Dendritic cell treated with granulocyte-macrophage colony-stimulating factor and Interleukin-4, amounts not matched to agents 40 ng/mL and 50 ng/mL, for 4 days (primary cell): ENCODE results near the gene KCNC4.
A peak's percentile ranks its signal among the peaks of the same experiment; 100 is the strongest.

Experiments
- H3K27ac Mint-ChIP-seq: one replicate; pipeline ENCODE4 v1.8.0; 2022; ENCODE audit warnings: mild to moderate bottlenecking, mixed read lengths
- H3K27me3 Mint-ChIP-seq: one replicate; pipeline ENCODE4 v1.8.0; 2022; ENCODE audit warnings: mild to moderate bottlenecking, mixed read lengths
- H3K36me3 Mint-ChIP-seq: one replicate; pipeline ENCODE4 v1.8.0; 2022; ENCODE audit warnings: low read depth, mixed read lengths
- H3K4me1 Mint-ChIP-seq: one replicate; pipeline ENCODE4 v1.8.0; 2022; ENCODE audit warnings: low read depth, mixed read lengths
- H3K4me3 Mint-ChIP-seq: one replicate; pipeline ENCODE4 v1.8.0; 2022; ENCODE audit warnings: mild to moderate bottlenecking, moderate library complexity, mixed read lengths
- H3K9me3 Mint-ChIP-seq: one replicate; pipeline ENCODE4 v1.8.0; 2022; ENCODE audit warnings: mixed read lengths
- intact Hi-C: fragments of 100-400 bp; cut with micrococcal nuclease; formaldehyde crosslinking; loops from one replicate; pipeline ENCODE4 v1.15.0; 2022

KCNC4 gene

GRCh38 chr1:110209715-110210603 lies at the start of gene KCNC4:
Gene KCNC4 (plus strand): TSS chr1:110210314. CDS start chr1:110211500, 1,186 bp downstream.
- H3K27me3 Mint-ChIP-seq, result peaks cover 37% of the 10 kb centered on the region
- H3K27ac Mint-ChIP-seq, result peak within 1 kb of the TSS; percentile 89
- intact Hi-C loops, result no loop called here
- H3K36me3 Mint-ChIP-seq, result no peaks in the 10 kb centered on the region
- peak within 1 kb of the TSS; percentile 85 for H3K4me3 Mint-ChIP-seq
- no peaks in the 10 kb centered on the region for H3K9me3 Mint-ChIP-seq
- peaks cover 30% of the 10 kb centered on the region for H3K4me1 Mint-ChIP-seq

- peaks cover 7% of the 10 kb centered on the region for H3K4me1 Mint-ChIP-seq
- no peak overlapping the region for H3K27ac Mint-ChIP-seq
- no peak overlapping the region for H3K4me3 Mint-ChIP-seq
- intact Hi-C loops, result no loop called here
- peaks cover 17% of the 10 kb centered on the region for H3K27me3 Mint-ChIP-seq
- no peaks in the 10 kb centered on the region for H3K9me3 Mint-ChIP-seq
- H3K36me3 Mint-ChIP-seq, result no peaks in the 10 kb centered on the region
Observed at GRCh38 chr1:110160538-110161100, 49.5 kb upstream of the KCNC4 start.

GRCh38 chr1:110161165-110161564 lies 48.9 kb upstream of the KCNC4 start:
- peaks cover 7% of the 10 kb centered on the region for H3K4me1 Mint-ChIP-seq
- no peak overlapping the region for H3K27ac Mint-ChIP-seq
- intact Hi-C loops, result no loop called here
- H3K36me3 Mint-ChIP-seq, result no peaks in the 10 kb centered on the region
- no peaks in the 10 kb centered on the region for H3K9me3 Mint-ChIP-seq
- peaks cover 15% of the 10 kb centered on the region for H3K27me3 Mint-ChIP-seq
- H3K4me3 Mint-ChIP-seq, result no peak overlapping the region

GRCh38 chr1:110161849-110162248 lies 48.3 kb upstream of the KCNC4 start:
- no peak overlapping the region for H3K27ac Mint-ChIP-seq
- peaks cover 7% of the 10 kb centered on the region for H3K4me1 Mint-ChIP-seq
- peaks cover 13% of the 10 kb centered on the region for H3K27me3 Mint-ChIP-seq
- intact Hi-C loops, result no loop called here
- H3K9me3 Mint-ChIP-seq, result no peaks in the 10 kb centered on the region
- no peak overlapping the region for H3K4me3 Mint-ChIP-seq
- no peaks in the 10 kb centered on the region for H3K36me3 Mint-ChIP-seq

- Mint-ChIP-seq H3K27me3 (peaks cover 12% of the 10 kb centered on the region), H3K36me3 (no peaks in the 10 kb centered on the region), H3K4me1 (peaks cover 7% of the 10 kb centered on the region), H3K9me3 (no peaks in the 10 kb centered on the region), H3K4me3 (no peak overlapping the region), H3K27ac (no peak overlapping the region)
- intact Hi-C loops, result no loop called here
Observed at GRCh38 chr1:110163591-110163990, 46.5 kb upstream of the KCNC4 start.

- H3K4me1 Mint-ChIP-seq, result peaks cover 7% of the 10 kb centered on the region
- no peaks in the 10 kb centered on the region for H3K36me3 Mint-ChIP-seq
- H3K27ac Mint-ChIP-seq, result no peak overlapping the region
- no peak overlapping the region for H3K4me3 Mint-ChIP-seq
- intact Hi-C loops, result no loop called here
- peaks cover 12% of the 10 kb centered on the region for H3K27me3 Mint-ChIP-seq
- no peaks in the 10 kb centered on the region for H3K9me3 Mint-ChIP-seq
Observed at GRCh38 chr1:110164725-110165350, 45.3 kb upstream of the KCNC4 start.

GRCh38 chr1:110165761-110166231 lies 44.3 kb upstream of the KCNC4 start:
- Mint-ChIP-seq H3K27ac (no peak overlapping the region), H3K9me3 (no peaks in the 10 kb centered on the region), H3K4me1 (peaks cover under 1% of the 10 kb centered on the region), H3K36me3 (no peaks in the 10 kb centered on the region), H3K4me3 (no peak overlapping the region), H3K27me3 (peaks cover 5% of the 10 kb centered on the region)
- intact Hi-C loops, result no loop called here

GRCh38 chr1:110166861-110167260 lies 43.3 kb upstream of the KCNC4 start:
- Mint-ChIP-seq H3K27ac (no peak overlapping the region), H3K9me3 (no peaks in the 10 kb centered on the region), H3K27me3 (peaks cover 5% of the 10 kb centered on the region), H3K4me1 (no peaks in the 10 kb centered on the region), H3K4me3 (no peak overlapping the region), H3K36me3 (no peaks in the 10 kb centered on the region)
- intact Hi-C loops, result no loop called here

GRCh38 chr1:110170766-110171733 lies 39.1 kb upstream of the KCNC4 start:
- Mint-ChIP-seq H3K36me3 (no peaks in the 10 kb centered on the region), H3K9me3 (no peaks in the 10 kb centered on the region), H3K27me3 (peaks cover 7% of the 10 kb centered on the region), H3K4me3 (no peak overlapping the region), H3K27ac (no peak overlapping the region), H3K4me1 (no peaks in the 10 kb centered on the region)
- intact Hi-C loops, result no loop called here

GRCh38 chr1:110172001-110172400 lies 38.1 kb upstream of the KCNC4 start:
- H3K27me3 Mint-ChIP-seq, result peaks cover 10% of the 10 kb centered on the region

GRCh38 chr1:110173466-110174105 lies 36.5 kb upstream of the KCNC4 start:
- Mint-ChIP-seq H3K4me3 (no peak overlapping the region), H3K9me3 (no peaks in the 10 kb centered on the region), H3K4me1 (no peaks in the 10 kb centered on the region), H3K27ac (no peak overlapping the region), H3K36me3 (no peaks in the 10 kb centered on the region), H3K27me3 (peaks cover 5% of the 10 kb centered on the region)
- intact Hi-C loops, result no loop called here

More at GRCh38 chr1:110172001-110172400, 38.1 kb upstream of the KCNC4 start:
- Mint-ChIP-seq H3K36me3 (no peaks in the 10 kb centered on the region), H3K27ac (no peak overlapping the region), H3K4me3 (no peak overlapping the region), H3K9me3 (no peaks in the 10 kb centered on the region), H3K4me1 (no peaks in the 10 kb centered on the region)
- intact Hi-C loops, result no loop called here

- no peaks in the 10 kb centered on the region for H3K36me3 Mint-ChIP-seq
- H3K4me3 Mint-ChIP-seq, result no peak overlapping the region
- H3K9me3 Mint-ChIP-seq, result no peaks in the 10 kb centered on the region
- peaks cover 5% of the 10 kb centered on the region for H3K27me3 Mint-ChIP-seq
- H3K4me1 Mint-ChIP-seq, result no peaks in the 10 kb centered on the region
- H3K27ac Mint-ChIP-seq, result no peak overlapping the region
- intact Hi-C loops, result no loop called here
Observed at GRCh38 chr1:110174961-110175360, 35.2 kb upstream of the KCNC4 start.
